Forelimb muscle (tissue), 1 donor: ENCODE measurements around the gene POLR2J2. TPM values are rescaled to one million over a fixed set of nuclear protein-coding genes. Genes with fewer than 3 reads are reported as not detected.
"Not testable (repeated sequence)": the region's sequence is repeated elsewhere in the genome, so short reads cannot be mapped to it uniquely, and the experiment has no call there.

Experiments used
- DNase-seq: peaks from one replicate; pipeline ENCODE4 v3.0.0-alpha.2; 2013; ENCODE audit warnings: low read depth
- polyA plus RNA-seq: library from polyadenylated mRNA; unstranded; fragments of 120-200 nt; gene quantifications from one replicate; pipeline ENCODE4 v1.2.1, GENCODE V29; 2013; ENCODE audit not compliant: insufficient read length

The POLR2J2 gene
- 2.7 TPM for polyA plus RNA-seq

DNA sequence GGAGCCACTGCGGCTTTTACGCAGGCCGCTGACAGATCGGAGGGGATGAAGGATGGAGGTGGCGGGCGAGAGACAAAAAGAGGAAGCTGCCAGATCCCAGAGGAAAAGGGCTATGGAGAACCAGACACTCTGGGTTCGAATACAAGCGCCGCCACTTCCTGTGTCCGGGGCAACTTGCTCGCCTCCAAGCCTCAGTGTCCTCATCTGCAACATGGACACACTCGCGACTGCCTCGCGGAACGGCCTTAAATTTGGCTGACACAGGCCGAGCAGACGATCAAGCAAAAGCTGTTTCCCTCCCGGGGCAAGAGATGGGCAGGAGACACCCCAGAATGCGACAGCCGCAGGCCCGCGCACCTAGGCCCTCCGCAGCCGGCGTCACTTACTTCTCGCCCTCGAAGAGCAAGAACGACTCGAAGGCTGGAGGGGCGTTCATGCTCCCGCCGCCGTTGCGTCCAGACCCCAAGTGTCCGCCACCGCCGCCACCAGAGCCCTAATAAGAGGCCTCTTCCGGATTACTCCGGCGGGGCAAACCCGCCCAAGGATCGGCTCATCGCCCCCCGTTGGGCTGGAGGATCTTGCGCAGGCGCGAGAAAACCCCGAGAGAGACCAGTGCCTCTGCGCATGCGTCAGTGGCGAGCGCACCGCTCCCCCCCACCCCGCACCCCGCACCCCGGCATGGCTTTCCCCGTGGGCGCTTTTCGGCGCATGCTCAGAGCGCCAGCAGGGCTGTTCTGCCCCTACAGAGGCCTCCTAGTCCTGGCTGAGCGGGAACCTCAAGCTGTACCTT lies at the start of gene POLR2J2:
Gene POLR2J2 (minus strand): TSS at position 498 of the 790 bp plus-strand sequence. CDS start 62 bp downstream, at position 436.
- DNase-seq, result peak; percentile 55

DNA sequence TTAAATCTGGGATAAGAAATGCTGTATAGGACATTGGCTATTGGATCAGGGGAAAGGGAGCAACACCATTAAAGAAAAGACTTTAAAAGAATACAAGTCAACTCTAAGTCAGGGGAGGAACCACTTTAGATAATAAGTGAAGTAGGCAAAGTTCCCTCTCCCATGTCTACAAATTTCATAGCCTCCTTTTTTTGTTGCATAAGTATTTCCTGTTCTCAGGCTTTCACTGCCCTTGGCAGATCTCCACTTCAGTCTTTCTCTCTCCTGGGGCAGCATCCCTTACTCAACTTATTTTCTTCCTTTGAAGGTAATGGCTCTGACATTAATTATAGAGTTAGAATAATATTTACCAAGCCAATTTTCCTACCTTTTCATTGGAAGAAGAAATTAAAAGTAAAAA lies 47.0 kb upstream of the POLR2J2 start:
- not testable (repeated sequence) for DNase-seq

DNA sequence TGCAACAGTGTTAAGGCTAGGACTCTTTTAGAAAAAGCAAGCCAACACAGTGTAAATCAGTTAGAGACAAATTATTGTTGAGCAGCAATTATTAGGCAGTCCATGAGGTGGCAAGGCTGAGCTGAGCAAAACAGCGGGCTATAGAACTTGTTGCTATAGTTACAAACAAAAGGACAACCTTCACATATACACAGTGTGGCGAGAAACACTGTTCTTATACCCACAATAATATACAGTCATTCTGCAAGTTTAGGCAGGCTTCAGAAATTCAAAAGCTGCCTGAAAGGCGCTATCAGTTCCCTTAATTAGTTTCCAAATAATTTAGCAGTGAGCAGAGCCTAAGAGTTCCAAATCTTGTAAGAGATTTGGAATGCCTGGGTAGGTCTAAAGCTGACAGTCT lies 44.3 kb upstream of the POLR2J2 start:
- DNase-seq, result not testable (repeated sequence)

- not testable (repeated sequence) for DNase-seq
These were observed 43.5 kb upstream of the POLR2J2 start for GRCh38 chr7:102714774-102715522.

DNA sequence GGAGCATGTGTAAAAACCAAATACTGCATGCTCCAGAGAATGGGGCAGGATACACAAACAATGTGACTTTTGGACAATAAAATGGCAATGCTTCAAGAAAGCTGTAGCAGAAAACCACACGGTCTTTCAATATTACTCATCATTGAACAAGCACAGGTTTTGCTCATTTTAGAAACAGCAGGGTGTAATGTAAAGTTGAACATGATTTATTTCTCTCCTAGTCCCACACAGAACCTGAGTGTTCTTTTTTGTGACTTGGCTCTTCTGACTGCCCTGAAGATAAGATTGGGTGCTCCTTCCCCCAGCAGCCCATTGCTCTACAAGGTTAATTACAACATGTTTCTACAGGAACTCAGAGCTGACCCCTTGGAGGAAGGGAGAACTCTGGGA lies 42.2 kb upstream of the POLR2J2 start:
- not testable (repeated sequence) for DNase-seq

- DNase-seq, result not testable (repeated sequence)
These were observed 41.7 kb upstream of the POLR2J2 start for GRCh38 chr7:102713011-102713690.

- DNase-seq, result not testable (repeated sequence)
These were observed 27.7 kb upstream of the POLR2J2 start for GRCh38 chr7:102698962-102699750.

GRCh38 chr7:102697642-102698512 lies 26.4 kb upstream of the POLR2J2 start:
- not testable (repeated sequence) for DNase-seq

GRCh38 chr7:102696009-102696408 lies 24.5 kb upstream of the POLR2J2 start:
- DNase-seq, result not testable (repeated sequence)

- DNase-seq, result not testable (repeated sequence)
These were observed 23.6 kb upstream of the POLR2J2 start for GRCh38 chr7:102695033-102695552.

GRCh38 chr7:102694008-102694407 lies 22.5 kb upstream of the POLR2J2 start:
- not testable (repeated sequence) for DNase-seq

DNA sequence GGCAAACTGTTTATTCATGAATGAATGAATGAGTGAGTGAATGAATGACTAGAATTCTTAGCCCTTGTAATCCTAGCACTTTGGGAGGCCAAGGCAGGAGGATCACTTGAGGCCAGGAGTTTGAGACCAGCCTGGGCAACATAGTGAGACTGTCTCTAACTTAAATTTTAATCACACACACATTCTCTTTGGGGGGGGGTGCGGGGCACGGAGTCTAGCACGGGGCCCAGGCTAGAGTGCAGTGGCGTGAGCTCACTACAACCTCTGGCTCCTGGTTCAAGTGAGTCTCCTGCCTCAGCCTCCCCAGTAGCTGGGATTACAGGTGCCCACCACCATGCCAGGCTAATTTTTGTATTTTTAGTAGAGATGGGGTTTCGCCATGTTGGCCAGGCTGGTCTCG lies 19.1 kb upstream of the POLR2J2 start:
- DNase-seq, result not testable (repeated sequence)

DNA sequence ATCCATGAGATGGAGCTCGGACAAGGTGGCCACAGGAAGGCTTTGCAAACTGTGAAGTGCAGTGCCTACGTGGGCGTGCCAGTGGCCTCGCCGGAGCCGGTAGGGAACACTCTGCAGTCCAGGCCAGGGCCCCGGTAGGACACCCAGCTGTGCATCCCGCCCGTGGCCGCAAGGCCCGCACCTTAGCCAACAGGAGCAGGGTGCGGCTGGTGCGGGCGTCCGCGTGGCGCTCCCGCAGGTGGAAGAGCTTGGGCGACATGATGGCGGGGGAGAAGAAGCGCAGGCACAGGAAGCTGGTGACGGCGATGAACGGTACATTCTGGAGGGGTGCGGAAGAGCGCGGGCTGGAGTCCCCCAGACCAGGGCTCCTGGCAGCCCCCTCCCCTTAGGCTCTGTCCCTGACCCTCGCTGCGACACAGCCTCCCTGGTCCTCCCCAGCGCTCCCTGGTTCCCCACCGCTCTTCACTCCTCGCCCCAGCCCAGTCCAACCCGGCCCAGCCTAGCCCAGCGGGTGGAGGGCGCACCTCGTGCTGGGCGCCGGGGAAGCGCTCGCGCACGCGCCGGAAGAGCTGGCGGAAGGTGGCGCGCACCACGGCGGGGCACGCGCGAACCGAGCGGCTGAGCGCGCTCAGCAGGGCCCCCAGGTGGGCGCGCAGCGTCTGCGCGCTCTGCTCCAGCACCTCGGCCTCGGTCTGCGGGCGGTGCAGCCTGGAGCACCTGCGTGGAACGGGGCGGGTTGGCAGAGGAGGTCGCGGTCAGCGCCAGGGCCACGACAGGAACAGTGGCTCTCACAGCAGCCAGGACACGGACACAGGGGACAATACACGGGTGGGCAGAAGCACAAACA lies 18.2 kb upstream of the POLR2J2 start:
- DNase-seq, result not testable (repeated sequence)

- not testable (repeated sequence) for DNase-seq
These were observed 17.0 kb upstream of the POLR2J2 start for GRCh38 chr7:102688299-102689036.

DNA sequence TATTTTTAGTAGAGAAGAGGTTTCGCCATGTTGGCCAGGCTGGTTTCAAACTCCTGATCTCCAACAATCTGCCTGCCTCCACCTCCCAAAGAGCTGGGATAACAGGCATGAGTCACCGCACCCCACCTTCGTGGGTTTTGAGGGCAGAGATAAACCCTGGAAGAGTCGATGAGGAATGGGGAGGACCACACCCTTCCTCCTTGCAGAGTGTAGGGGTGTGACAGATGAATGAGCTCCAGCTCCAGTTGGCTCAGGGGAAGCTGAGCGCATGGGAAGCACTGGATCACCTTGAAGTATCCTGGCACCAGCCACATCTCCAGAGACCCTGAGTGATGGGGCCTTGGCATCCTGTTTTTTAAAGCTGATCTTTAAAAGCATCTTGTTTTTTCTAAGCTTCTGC lies 11.1 kb upstream of the POLR2J2 start:
- not testable (repeated sequence) for DNase-seq

DNA sequence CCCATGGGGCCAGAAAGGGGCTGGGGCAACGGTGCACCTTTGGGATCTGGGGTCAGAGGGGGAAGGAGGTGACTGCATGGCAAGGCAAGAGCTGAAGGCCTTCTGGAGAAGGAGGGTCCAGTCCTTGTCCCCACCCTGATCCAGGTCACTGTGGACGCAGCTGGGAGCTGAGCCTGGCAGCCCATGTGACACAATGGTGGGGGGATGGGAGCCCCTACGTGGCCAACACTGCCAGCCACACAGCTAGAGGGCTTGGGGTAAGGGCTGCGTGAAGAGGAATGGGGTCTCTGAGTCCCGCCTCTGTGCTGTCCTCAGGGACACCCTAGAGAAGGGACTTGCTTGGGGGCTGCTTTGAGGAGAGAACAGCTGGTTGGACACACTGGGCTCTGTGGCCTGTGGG lies 9.3 kb upstream of the POLR2J2 start:
- DNase-seq, result not testable (repeated sequence)

DNA sequence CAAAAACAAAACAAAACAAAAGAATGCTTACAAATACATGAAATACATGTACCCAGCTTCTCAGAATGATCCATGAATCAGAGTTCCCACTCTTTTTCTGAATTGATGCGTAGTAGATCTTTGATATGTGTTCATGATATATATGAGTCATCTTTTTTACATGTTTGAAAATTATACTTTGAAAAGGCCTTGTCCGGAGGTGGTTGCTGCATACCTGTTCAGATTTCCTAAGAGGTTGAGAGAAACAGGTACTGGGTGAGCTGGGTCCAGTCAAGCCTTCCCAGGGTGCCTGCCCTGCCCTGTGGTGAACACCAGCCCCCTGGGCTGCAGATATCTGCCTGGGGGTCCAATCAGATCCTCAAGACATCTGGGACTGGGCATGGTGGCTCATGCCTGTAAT lies 4.1 kb upstream of the POLR2J2 start:
- DNase-seq, result not testable (repeated sequence)

DNA sequence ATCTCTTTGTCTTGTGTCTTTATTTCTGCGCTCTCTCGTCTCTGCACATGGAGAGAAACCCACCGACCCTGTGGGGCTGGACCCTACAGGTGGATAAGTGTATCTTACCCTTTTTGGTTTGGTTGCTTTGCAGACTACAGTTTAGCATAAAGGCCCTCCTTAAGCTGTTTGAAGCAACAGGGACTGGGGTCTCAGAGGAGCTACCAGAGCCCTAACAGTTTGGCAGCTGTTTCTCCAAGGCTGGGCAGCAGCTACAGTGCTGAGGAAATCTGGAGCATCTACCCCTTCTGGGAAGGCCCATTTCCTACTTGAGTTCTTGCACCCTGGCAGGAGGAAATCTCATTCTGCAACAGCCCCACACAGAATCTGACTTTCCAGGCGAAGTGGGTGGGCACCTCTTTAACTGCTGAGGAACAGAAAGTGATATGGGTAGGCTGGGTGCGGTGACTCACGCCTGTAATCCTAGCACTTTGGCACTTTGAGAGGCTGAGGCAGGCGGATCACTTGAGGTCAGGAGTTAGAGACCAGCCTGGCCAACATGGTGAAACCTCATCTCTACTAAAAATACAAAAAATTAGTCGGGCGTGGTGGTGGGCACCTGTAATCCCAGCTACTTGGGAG lies 2.1 kb upstream of the POLR2J2 start:
- not testable (repeated sequence) for DNase-seq
